Subcutaneous adipose tissue (tissue), 4 donors: ENCODE data around the gene TTC38. TPM values are rescaled to one million over a fixed set of nuclear protein-coding genes. Genes with fewer than 3 reads are reported as not detected.

Source experiments
- total RNA-seq, 4 donors: library from RNA; depleted of rRNA; stranded (reverse); fragments of >200 nt; gene quantifications; one replicate each; pipeline ENCODE4 v1.1.0, GENCODE V29; 2016
- TF ChIP-seq, protein P1 (sequence below): fragments of 450-650 bp; IDR thresholded peaks from one replicate; pipeline ENCODE4 v1.5.1; 2016; ENCODE audit warnings: low read depth, mild to moderate bottlenecking, control low read depth, antibody characterized with exemption, moderate library complexity

The TTC38 gene
- total RNA-seq, 4 donors from 2014 or later = 63.7 to 285 (median 88.5) TPM

DNA sequence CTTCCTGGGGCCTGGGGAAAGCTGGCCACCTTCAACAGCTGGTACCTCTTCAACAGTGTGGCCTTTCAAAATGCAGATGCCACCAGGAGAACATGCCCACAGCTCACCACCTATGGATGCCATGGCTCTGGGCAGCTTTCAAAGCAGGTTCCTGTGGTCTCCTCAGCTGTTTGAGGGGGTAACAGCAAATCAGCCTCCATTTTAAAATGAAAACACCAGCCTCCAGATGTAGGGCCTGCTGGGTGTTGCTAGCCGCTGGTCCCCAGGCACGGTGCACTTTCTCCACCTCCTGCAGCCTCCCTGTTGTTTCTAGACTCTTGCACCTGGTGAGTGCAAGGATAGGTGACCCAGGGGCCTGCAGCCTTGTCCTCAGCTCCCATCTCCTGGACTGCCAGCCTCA is 27.7 kb upstream of the TTC38 start:
- TF ChIP-seq, protein P1, sequence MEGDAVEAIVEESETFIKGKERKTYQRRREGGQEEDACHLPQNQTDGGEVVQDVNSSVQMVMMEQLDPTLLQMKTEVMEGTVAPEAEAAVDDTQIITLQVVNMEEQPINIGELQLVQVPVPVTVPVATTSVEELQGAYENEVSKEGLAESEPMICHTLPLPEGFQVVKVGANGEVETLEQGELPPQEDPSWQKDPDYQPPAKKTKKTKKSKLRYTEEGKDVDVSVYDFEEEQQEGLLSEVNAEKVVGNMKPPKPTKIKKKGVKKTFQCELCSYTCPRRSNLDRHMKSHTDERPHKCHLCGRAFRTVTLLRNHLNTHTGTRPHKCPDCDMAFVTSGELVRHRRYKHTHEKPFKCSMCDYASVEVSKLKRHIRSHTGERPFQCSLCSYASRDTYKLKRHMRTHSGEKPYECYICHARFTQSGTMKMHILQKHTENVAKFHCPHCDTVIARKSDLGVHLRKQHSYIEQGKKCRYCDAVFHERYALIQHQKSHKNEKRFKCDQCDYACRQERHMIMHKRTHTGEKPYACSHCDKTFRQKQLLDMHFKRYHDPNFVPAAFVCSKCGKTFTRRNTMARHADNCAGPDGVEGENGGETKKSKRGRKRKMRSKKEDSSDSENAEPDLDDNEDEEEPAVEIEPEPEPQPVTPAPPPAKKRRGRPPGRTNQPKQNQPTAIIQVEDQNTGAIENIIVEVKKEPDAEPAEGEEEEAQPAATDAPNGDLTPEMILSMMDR = no peak

DNA sequence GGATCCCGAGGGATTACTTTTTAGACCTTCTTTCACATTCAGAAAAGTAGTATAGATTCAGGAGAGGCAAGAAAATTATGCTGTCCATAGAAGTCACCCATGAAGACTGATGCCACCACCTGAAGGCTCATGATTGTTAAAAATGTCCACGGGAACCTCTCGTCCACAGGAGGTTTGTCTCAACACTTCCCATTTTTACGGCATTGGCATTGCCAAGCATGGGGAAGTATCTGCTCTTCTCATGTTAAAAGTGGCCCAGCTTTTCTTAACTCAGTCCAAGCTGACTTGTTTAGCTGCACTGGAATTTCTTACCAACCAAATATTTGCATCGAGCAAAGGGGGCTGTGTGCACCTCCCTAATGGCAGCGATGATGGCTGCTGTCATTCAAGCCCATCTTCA is 27.3 kb upstream of the TTC38 start:
- TF ChIP-seq, protein P1 = no peak

DNA sequence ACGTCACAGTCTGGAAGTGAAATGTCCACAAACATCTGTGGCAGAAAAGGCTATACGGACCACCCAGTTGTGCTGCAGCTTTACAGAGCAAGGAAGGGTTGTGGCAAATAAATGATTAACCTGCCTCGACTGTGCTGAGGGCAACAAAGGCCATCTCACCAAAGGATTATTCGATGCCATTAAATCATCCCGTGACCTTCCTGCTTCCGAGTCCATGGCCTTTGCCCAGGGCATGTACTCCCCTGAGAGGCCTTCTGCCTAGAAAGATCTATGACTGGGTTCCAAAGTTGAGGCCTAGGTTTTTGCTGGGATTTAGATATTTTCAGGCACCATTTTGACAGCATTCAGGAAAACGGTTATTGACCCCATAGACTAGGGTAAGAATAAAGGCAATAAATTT is 26.9 kb upstream of the TTC38 start:
- TF ChIP-seq, protein P1 = no peak

DNA sequence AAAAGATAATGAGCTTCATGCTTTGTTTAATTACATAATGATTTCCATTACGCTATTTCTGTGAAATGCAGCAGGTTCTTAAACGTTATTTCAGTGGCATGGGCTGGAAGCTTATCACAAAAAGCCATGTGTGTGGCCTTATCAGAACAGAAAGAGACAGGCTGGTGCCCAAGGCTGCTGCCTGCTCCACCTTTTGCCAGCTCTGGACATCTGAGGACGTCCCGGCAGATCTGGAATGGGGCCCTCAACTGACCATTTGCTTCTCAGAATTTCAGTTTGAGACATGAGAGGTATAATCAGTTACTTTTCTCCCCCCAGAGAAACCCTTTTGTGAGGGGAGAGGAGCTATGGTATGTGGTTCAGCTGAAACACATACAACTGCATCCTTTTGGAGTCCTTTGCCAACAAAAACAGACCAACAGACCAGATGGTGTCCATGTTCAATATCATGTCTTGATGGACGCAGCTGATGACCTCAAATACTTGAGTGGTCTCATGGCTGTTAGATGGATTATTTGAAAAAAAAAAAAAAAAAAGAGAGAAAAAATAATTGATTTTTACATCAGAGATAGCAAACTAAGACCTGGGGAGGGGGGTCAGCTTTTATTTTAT is 26.3 kb upstream of the TTC38 start:
- TF ChIP-seq, protein P1 = no peak

DNA sequence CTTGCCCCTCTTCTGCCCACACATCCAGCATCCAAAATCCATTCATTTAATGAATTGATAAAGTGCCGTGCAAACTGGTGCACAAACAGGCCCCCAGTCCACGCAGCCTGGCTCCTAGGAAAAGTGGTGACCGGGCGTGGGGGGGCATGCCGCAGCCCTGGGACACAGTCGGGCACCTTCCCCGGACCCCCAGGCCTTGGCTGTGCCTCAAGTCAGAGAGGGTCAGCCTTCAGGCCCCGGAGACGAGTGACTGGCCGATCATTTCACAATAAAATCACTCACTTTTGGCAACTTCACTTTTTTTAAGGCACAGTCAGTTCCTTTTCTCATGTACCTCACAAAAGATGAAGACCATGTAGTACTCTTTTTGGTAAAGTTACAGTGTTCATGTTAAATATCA is 25.7 kb upstream of the TTC38 start:
- TF ChIP-seq, protein P1 = no peak

DNA sequence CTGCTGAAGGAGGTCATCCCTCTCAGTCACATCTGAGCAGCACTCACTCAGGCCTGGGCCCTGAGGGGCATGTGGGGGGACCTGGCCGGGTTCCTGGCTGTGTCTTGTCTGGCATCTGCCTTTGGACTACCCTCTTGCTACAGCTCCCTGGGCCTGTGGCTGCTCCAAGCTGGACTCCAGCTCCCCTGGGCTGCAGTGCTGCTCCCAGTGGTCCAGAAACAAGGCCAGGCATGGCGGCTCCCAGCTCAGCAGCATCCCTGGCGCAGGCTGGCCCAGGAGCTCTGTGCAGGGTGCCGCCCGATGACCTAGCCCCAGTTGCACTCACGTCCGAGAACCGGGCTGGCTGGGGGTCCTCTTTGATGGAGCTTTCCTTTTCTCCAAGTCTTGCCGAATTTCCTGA is 23.0 kb upstream of the TTC38 start:
- TF ChIP-seq, protein P1 = no peak

DNA sequence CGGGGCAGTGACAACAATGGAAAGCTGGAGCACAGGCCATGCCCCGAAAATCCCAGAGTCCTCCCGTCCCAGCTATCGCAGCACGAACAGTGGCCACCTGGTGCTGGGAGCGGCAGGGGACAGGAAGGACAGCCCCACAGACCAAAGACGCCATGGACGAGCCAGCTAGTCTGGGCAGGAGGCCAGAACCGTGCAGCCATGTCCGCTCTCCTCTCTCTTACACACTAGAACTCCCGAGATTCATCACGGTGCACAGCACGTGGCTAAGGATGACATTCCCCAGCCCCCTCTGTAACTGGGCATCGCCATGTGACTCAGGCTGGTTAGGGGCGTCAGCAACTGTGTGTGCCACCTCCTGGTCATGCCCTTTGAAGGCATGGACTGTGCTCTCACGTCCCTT is 22.3 kb upstream of the TTC38 start:
- TF ChIP-seq, protein P1 = no peak
